COLO829 (cell line): ENCODE results near the gene TRPM2.
"Not testable (repeated sequence)": the region's sequence is repeated elsewhere in the genome, so short reads cannot be mapped to it uniquely, and the experiment has no call there.

ENCODE experiments used
- DNase-seq: peaks from one replicate; pipeline ENCODE4 v3.0.0; 2012; ENCODE audit warnings: low spot score

Gene TRPM2

GRCh38 chr21:44397431-44398031, 44.1 kb downstream of the TRPM2 start:
- DNase-seq: no peak

- DNase-seq: no peak
Measured at GRCh38 chr21:44398499-44398898, 45.1 kb downstream of the TRPM2 start.

- no peak for DNase-seq
Measured at GRCh38 chr21:44399151-44399954, 45.9 kb downstream of the TRPM2 start.

- no peak for DNase-seq
Measured at GRCh38 chr21:44399955-44400790, 46.8 kb downstream of the TRPM2 start.

- no peak for DNase-seq
Measured at GRCh38 chr21:44400791-44401385, 47.5 kb downstream of the TRPM2 start.

- DNase-seq: no peak
Measured at GRCh38 chr21:44401386-44402160, 48.2 kb downstream of the TRPM2 start.

- no peak for DNase-seq
Measured at GRCh38 chr21:44402323-44403105, 49.1 kb downstream of the TRPM2 start.

GRCh38 chr21:44403106-44404020, 49.9 kb downstream of the TRPM2 start:
- DNase-seq: no peak

- not testable (repeated sequence) for DNase-seq
Measured at GRCh38 chr21:44404482-44404881, 51.1 kb downstream of the TRPM2 start.

- DNase-seq: no peak
Measured at GRCh38 chr21:44405091-44405947, 51.9 kb downstream of the TRPM2 start.

- DNase-seq: no peak
Measured at GRCh38 chr21:44405948-44406872, 52.8 kb downstream of the TRPM2 start.

- DNase-seq: no peak
Measured at GRCh38 chr21:44406953-44407352, 53.5 kb downstream of the TRPM2 start.

GRCh38 chr21:44407493-44407892, 54.1 kb downstream of the TRPM2 start:
- DNase-seq: no peak

GRCh38 chr21:44408226-44408625, 54.8 kb downstream of the TRPM2 start:
- DNase-seq: no peak

- DNase-seq: no peak
Measured at GRCh38 chr21:44413566-44414290, 60.3 kb downstream of the TRPM2 start.

GRCh38 chr21:44414291-44415072, 61.1 kb downstream of the TRPM2 start:
- no peak for DNase-seq
